ENCODE data around the gene ISL1.

Gene ISL1

GRCh38 chr5:51383131-51384121 is at the start of gene ISL1:
TSS of gene ISL1 (plus strand) at chr5:51383448. CDS start at chr5:51383672, 224 bp downstream.
- no peak for DNase-seq

- DNase-seq = no peak
These were observed 46.4 kb upstream of the ISL1 start for GRCh38 chr5:51336878-51337277.

GRCh38 chr5:51345106-51345505 is 38.1 kb upstream of the ISL1 start:
- DNase-seq = no peak

- DNase-seq = no peak
These were observed 36.1 kb upstream of the ISL1 start for GRCh38 chr5:51347157-51347556.

- no peak for DNase-seq
These were observed 35.5 kb upstream of the ISL1 start for GRCh38 chr5:51347704-51348103.

GRCh38 chr5:51371052-51371451 is 12.2 kb upstream of the ISL1 start:
- no peak for DNase-seq

GRCh38 chr5:51373880-51374523 is 9.2 kb upstream of the ISL1 start:
- no peak for DNase-seq

GRCh38 chr5:51375084-51375483 is 8.2 kb upstream of the ISL1 start:
- no peak for DNase-seq

- DNase-seq = no peak
These were observed 6.7 kb upstream of the ISL1 start for GRCh38 chr5:51376509-51376908.

- no peak for DNase-seq
These were observed 5.8 kb upstream of the ISL1 start for GRCh38 chr5:51377151-51378060.

- DNase-seq = no peak
These were observed 5.2 kb upstream of the ISL1 start for GRCh38 chr5:51378061-51378409.

GRCh38 chr5:51378448-51379330 is 4.6 kb upstream of the ISL1 start:
- DNase-seq = no peak

GRCh38 chr5:51379331-51379700 is 3.9 kb upstream of the ISL1 start:
- DNase-seq = no peak

- DNase-seq = no peak
These were observed 2.5 kb upstream of the ISL1 start for GRCh38 chr5:51380603-51381207.

- no peak for DNase-seq
These were observed 1.3 kb upstream of the ISL1 start for GRCh38 chr5:51381761-51382474.

GRCh38 chr5:51382521-51383130 is 622 bp upstream of the ISL1 start:
- DNase-seq = no peak

GRCh38 chr5:51384281-51384840 is 1.1 kb downstream of the ISL1 start:
- DNase-seq = no peak

GRCh38 chr5:51385216-51385615 is 2.0 kb downstream of the ISL1 start:
- DNase-seq = no peak

- no peak for DNase-seq
These were observed 4.0 kb downstream of the ISL1 start for GRCh38 chr5:51386916-51387883.
